ENCODE results near the gene SCGB1D1.

DNA sequence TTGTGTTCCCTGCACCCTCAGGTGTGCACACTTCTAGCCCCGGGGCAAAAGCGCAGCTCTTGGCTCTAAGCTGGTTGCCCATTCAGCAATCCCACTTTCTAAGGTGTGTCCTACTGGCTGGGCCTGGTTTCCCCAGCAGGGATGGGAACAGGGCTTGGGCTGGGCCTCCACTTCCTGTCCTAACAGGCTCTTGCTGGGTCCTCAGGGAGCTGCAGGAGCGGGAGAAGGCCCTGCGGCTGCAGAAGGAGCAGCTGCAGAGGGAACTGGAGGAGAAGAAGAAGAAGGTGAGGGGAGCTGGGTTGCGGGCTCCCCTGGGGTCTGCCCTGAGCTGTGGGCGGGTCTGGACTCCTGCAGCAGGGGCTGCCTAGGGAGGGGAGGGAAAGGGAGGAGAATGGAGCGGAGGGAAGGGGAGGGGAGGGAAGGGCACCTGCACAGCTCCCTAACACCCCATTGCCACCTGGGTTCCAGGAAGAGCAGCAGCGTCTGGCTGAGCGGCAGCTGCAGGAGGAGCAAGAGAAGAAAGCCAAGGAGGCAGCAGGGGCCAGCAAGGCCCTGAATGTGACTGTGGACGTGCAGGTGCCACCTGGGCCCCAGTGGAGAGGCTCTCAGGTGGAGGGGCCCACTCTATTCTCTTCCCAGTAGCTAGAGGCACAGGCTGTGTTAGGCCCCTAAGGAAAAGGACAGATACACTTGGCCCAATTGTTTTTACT, 41.6 kb upstream of the SCGB1D1 start:
- TF ChIP-seq, protein P1, sequence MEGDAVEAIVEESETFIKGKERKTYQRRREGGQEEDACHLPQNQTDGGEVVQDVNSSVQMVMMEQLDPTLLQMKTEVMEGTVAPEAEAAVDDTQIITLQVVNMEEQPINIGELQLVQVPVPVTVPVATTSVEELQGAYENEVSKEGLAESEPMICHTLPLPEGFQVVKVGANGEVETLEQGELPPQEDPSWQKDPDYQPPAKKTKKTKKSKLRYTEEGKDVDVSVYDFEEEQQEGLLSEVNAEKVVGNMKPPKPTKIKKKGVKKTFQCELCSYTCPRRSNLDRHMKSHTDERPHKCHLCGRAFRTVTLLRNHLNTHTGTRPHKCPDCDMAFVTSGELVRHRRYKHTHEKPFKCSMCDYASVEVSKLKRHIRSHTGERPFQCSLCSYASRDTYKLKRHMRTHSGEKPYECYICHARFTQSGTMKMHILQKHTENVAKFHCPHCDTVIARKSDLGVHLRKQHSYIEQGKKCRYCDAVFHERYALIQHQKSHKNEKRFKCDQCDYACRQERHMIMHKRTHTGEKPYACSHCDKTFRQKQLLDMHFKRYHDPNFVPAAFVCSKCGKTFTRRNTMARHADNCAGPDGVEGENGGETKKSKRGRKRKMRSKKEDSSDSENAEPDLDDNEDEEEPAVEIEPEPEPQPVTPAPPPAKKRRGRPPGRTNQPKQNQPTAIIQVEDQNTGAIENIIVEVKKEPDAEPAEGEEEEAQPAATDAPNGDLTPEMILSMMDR (IDR thresholded peaks at IDR 0.05) = no peak
- TF ChIP-seq POLR2A (IDR thresholded peaks at IDR 0.05; ENCODE audit: low read depth) (no peak), EP300 (IDR thresholded peaks at IDR 0.05) (no peak)
